Inflammatory macrophage (primary cell): ENCODE results near the gene AP2B1.
"Not testable (repeated sequence)": the region's sequence is repeated elsewhere in the genome, so short reads cannot be mapped to it uniquely, and the experiment has no call there.

Source experiments
- DNase-seq, 2 donors: peaks; one replicate each; pipeline ENCODE4 v3.0.0-alpha.2; 2020 to 2022

Gene AP2B1

DNA sequence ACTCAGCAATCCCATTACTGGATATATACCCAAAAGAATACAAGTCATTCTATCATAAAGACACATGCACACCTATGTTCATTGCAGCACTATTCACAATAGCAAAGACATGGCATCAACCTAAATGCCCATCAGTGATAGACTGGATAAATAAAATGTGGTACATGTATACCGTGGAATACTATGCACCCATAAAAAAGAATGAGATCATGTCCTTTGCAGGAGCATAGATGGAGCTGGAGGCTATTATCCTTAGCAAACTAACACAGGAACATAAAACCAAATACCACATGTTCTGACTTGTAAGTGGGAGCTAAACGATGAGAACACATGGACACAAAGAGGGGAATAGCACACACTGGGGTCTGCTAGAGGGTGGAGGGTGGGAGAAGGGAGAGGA is 116.2 kb downstream of the AP2B1 start:
- not testable (repeated sequence) for DNase-seq

DNA sequence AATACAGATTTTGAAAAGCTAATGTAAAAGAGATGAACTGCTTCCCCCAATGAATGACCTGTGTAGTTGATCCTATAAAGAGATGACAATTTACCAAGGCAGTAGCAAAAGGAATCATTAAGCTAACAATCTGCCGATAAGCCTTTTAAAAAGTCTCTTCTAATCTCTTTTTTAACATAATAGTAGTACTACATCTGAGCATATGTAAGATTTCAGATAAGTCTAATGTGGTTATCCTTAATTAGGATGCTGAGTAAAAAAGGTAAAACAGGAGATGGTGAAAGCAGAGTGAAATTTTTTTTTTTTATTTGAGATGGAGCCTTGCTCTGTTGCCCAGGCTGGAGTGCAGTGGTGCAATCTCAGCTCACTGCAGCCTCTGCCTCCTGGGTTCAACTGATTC is 118.1 kb downstream of the AP2B1 start:
- no peak for DNase-seq

DNA sequence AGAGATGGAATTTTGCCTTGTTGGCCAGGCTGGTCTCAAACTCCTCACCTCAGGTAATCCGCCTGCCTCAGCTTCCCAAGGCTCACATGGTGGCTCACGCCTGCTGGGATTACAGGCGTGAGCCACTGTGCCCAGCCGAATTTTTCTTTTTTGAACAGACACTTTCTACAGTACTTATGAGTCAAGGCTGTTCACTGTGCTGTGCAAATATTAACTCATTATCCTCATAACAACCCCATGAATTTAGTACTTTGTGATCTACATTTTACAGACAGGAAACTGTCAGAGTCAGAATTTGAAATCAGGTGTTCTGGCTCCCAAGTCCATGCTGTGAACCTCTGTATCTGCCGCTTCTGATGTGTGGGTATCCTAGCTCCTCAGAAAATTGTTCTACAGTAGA is 118.6 kb downstream of the AP2B1 start:
- no peak for DNase-seq

- peak; percentile 17 to 61 for DNase-seq
Measured at GRCh38 chr17:35708149-35708548, 121.0 kb downstream of the AP2B1 start.

- no peak for DNase-seq
Measured at GRCh38 chr17:35708951-35709350, 121.8 kb downstream of the AP2B1 start.

DNA sequence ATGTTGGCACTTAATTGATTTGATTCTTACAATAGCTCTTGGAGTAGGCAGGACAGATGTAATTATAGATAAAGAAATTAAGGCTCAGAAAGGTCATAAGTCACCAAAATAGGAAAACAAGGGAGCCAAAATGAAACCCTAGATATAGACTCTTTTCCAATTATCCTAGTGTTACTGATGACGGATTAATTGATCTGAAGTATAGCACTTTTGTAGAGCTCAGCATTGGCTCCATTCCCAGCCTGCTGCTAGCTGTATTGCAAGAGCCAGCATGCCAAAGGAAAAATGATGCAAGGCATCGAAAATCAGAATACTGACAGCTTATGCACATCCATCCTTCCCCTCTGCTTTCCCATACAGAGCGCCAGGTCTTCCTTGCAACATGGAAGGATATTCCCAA is 122.8 kb downstream of the AP2B1 start:
- DNase-seq = no peak

DNA sequence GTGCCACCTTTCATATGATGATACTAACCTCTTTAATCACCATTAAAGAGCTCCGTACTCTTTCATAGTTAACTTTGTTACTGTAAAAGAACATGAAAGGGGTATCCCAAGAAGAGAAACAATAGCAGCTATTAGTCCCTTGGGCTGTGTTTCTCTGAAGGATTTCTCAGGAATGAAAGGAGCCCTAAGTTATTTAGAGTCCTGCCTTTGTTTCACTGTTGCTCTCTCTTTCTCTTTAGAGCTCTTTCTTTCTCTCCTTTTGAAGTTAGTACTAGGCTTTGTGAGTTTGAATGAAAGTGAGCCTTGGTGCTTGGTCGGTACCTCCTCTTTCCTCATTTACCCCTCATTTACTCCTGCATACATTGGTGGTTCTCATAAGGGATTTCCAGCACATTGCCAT is 123.8 kb downstream of the AP2B1 start:
- DNase-seq = no peak

DNA sequence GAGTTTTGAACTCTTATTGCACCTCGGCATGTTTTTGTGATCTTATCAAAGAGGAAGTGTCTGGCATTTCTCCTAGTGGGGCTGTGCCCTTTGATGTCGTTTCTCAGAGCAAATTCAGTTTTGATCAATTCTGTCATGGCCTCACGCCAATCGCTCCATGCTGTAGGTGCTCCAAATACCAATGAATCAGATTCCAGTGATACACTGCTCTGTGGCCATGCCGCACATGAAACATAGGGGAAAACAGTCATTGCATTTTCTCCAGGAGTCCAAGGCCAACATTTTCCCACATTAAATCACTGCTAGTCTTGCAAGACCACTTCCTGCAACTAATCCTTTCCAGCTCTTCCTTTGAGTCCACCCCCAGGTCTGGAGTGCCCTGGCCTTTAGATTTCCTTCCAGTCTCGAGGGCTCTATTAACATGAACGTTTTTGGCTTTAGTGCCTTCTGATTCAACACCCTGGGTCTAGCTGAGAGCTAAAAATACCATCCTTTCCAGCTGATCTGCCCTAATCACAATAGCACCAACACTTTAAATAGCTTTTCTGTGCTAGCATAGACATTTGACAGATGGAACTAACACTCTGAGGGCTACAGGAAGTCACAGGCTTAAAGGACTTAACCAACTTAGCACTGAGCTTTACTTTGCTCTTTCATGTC is 126.1 kb downstream of the AP2B1 start:
- no peak for DNase-seq

DNA sequence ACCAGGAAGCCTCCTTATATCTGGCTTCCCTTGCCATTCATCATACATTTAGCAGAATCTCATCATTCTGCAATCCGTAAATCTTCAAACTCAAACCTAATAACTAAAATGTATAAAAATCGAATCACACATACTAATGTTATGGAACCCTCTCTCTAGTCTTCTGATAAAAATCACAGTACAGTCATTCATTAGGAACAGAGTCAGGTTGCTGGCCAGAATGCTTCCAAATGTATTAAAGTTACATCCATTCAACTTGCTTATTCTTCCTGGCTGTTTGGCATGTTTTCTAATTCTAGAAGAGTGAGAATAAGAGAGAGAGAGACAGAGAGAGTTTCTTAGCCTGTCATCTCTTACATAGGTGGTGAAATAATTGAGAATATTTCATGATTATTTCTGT is 127.9 kb downstream of the AP2B1 start:
- no peak for DNase-seq

GRCh38 chr17:35715416-35715815 is 128.3 kb downstream of the AP2B1 start:
- DNase-seq = no peak

- no peak for DNase-seq
Measured at GRCh38 chr17:35716173-35716572, 129.1 kb downstream of the AP2B1 start.

- no peak for DNase-seq
Measured at GRCh38 chr17:35716897-35717465, 129.9 kb downstream of the AP2B1 start.

DNA sequence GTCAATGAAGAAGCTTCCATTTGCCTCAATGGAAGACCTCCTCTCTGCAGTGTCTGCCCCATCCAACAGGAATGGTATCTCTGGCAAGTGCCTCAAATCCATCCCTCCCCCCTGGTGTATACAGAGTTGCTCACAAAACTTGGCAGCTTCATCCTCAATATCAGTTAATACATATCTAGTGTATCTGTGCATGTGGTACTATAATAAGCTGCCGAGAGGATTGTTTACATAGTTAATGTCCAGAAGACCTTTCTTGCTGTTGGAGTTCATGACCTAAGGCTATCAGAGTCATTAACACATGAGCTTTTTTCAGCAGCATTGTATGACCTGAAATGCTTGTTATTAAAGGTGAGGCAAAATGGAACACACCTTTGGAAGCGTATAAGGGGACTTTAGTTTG is 130.4 kb downstream of the AP2B1 start:
- no peak for DNase-seq

DNA sequence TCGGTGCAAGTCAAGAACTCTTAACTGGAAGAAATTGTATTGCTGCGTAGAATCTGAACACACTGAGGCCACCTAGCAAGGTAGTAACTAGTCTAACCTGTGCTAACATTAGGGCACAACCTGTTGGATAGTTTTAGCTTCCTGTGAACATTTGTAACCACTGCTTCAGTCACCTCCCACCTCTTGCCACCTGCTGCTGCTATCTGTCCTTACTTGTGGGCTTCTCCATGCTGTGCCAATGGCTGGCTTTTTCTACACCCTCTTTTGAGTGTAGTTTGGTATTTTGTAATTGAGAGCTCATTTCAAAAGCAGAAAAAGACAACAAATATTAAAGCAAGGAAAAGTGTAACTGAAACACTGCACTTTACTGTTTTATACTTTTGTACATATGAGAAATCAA is 136.6 kb downstream of the AP2B1 start:
- DNase-seq = no peak

GRCh38 chr17:35725058-35725457 is 137.9 kb downstream of the AP2B1 start:
- no peak for DNase-seq

DNA sequence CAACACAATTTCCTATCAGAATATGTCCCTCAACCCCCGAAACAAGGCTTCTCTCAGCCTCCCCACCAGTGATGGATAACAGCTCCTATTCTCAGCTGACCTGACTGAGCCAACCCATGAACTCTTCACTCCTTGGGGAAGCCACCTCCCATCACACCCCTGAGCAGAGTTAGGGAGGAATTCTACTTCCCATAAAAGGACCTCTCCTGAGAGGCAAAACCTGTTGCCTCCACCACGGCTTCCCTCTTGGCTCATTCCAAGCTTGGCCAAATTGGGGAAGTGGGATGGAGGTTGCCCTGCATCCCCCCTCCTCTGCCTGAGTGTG is 138.6 kb downstream of the AP2B1 start:
- no peak for DNase-seq

DNA sequence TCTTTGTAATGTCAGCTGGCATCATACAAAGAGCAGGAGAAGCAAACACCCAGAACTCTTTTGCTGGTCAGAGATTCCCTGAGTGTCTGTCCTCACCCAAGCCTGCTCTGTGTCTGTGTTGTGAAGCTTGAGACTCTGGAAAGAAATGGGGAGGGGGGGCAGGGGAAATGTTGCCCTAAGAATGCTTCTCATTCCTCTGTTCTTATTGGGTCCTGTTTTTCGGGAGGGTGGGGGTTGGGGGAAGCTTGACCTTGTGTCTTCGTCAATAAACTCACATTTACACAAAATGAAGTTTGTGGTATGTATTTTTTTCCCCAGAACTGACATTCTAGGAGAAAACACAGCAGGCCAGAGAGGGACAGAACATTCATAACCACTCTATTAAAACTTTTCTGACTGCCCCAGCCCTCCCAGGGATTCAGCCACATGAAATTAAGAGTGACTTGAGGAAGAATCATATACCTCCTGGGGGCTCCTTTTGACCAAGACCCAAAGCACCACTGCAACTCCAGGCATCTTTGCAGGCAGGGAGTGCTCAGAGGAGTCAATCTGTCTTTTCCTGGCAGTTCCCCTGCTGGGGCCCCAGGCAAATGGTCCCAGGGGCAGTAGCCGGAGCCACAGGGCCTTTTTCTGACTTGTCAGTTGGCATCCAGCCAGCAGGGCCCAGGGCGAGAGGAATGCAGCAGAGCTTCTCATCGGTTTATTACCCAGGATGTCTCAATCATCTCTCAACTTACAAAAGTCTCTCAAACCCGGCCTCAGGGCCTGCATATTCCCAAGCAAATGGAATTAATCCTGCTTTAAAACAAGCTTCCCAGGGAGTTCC is 139.2 kb downstream of the AP2B1 start:
- DNase-seq = no peak

GRCh38 chr17:35726953-35727460 is 139.9 kb downstream of the AP2B1 start:
- no peak for DNase-seq

- no peak for DNase-seq
Measured at GRCh38 chr17:35727635-35728034, 140.5 kb downstream of the AP2B1 start.

DNA sequence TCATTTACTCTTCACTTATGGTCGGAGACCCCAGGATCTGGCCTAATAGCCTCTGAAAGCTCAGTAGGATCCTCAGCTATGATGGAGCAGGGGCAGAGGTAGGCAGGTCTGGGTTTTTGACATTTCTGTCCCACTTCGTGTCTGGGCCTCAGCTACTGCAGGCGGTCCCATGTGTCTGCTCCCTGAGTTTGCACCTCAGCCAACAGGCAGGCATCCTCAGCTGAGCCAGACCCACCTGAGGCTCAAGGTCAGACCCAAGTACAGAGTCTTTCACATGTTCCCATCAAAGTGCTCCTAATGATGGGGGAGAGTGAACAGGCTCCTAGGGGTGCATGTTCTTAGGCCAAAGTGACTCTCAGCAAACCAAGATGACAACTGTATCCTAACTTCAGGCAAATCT is 141.4 kb downstream of the AP2B1 start:
- DNase-seq = no peak

GRCh38 chr17:35729405-35729833 is 142.3 kb downstream of the AP2B1 start:
- DNase-seq = no peak

DNA sequence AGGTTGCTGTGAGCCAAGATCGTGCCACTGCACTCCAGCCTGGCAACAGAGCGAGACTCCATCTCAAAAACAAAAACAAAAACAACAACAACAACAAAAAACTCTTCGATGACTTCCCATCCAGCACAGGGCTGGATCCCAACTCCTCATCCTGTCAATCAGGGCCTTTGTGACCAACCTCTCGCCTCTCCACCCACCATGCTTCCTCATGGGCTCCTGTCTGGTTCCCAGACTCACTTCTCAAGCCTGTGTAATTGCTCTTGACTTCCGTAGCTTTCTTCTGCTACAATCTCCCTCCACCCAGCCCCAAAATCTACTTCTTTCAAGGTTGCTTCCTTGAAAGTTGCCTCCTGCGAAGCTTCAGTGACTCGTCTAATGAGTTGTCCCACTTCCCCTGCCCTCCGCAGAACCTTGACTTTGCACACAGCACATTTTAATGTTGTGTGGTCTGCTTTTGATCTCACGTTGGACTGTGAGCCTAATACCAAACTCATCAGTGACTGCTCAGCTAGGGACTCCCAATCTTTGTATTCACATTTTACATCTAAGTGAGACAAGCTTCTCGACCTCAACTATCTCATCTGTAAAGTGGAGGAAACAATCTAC is 143.4 kb downstream of the AP2B1 start:
- no peak for DNase-seq

DNA sequence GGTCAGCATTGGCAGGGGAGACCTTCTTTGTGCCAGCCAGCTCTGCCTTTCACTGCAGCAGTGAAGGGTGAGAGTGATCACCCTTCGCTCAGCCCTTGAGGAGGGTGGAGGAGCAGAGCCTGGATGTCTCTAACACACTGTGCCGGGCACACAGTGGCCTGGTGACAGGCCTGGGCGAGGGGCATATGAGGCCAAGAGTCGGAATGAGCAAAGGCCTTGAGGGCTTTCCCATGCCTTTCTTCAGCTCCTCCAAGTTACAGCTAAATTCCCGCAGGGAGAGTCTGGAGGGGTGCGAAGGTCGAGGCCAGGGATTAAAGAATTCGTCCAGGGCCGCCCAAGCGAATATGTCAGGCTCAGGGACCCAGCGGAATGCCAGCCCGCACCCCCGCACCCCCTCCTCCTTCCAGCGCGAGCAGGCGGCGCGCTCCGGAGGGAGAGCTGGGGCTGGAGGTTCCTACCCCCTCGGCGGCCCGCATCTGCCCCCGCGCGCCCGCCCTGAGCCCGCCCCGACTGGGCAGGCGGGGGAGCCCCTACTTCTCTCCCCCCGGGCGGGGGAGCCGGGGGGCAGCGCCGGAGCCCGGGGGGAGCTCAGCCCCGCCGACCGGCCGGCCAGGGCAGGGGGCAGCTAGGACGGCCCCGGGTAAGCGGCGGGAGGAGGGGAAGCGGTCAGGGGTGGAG is 144.3 kb downstream of the AP2B1 start, which contains the start of gene RASL10B:
RASL10B (plus strand) TSS at position 401 of the 678 bp plus-strand sequence. CDS start 3,546 bp downstream, outside the sequence.
- DNase-seq = no peak
